HG02884 (cell line): ENCODE data around the gene ITGB6.
"Not testable (repeated sequence)": the region's sequence is repeated elsewhere in the genome, so short reads cannot be mapped to it uniquely, and the experiment has no call there.

Source experiments
- ATAC-seq: cut with Tn5 transposase; IDR thresholded peaks from one replicate; pipeline ENCODE4 v1.9.1; 2021; ENCODE audit warnings: mild to moderate bottlenecking, moderate library complexity; ENCODE audit not compliant: unreplicated experiment

Gene ITGB6

DNA sequence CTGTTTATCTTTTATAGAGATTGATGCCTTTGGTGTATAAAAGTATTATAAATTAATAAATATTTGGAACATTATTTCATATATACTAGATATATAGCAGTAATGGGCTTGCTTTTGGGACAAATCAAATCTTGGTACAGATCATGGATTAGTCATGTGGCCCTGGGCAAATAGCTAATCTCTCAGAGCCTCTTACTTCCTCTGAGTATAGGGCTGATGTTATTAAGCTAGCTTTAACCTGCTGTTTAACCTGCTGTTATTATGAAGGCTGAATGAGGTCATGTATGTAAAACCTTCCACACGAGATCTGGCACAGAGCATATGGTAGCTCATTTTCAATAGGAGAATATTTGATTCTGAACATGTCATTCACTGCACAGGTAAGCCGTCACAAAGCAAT, 5.7 kb downstream of the ITGB6 start:
- no peak for ATAC-seq

DNA sequence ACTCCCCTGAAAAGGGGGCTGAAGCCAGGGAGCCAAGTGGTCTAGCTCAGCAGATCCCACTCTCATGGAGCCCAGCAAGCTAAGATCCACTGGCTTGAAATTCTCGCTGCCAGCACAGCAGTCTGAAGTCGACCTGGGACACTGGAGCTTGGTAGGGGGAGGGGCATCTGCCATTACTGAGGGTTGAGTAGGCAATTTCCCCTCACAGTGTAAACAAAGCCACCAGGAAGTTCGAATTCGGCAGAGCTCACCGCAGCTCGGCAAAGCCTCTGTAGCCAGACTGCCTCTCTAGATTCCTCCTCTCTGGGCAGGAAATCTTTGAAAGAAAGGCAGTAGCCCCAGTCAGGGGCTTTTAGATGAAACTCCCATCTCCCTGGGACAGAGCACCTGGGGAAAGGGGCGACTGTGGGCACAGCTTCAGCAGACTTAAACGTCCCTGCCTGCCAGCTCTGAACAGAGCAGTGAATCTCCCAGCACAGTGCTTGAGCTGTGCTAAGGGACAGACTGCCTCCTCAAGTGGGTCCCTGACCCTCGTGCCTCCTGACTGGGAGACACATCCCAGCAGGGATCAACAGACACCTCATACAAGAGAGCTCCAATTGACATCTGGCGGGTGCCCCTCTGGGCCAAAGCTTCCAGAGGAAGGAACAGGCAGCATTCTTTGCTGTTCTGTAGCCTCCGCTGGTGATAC, 18.8 kb downstream of the ITGB6 start:
- ATAC-seq = not testable (repeated sequence)

DNA sequence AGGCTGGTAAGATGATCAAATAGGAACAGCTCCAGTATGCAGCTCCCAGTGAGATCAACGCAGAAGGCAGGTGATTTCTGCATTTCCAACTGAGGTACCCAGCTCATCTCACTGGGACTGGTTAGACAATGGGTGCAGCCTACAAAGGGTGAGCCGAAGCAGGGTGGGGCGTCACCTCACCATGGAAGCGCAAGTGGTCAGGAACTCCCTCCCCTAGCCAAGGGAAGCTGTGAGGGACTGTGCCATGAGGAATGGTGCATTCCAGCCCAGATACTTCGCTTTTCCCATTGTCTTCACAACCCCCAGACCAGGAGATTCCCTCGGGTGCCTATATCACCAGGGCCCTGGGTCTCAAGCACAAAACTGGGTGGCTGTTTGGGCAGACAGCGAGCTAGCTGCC, 19.4 kb downstream of the ITGB6 start:
- ATAC-seq = not testable (repeated sequence)

DNA sequence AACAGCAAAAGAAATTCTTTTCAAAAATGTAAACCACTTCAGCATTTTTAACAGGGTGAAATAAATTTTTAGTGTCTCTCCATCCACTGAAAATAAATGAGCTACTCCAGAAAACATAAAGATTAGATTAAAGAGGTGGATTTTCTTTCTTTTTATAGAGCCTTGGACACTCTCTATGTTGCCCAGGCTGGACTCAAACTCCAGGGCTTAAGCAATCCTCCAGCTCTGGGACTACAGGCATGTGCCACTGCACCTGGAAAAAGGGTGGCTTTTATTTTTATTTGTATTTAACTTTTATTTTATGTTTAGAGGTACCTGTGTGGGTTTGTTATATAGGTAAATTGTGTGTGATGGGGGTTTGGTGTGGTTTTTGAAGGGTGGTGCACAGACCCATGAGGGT, 19.9 kb downstream of the ITGB6 start:
- ATAC-seq = no peak

DNA sequence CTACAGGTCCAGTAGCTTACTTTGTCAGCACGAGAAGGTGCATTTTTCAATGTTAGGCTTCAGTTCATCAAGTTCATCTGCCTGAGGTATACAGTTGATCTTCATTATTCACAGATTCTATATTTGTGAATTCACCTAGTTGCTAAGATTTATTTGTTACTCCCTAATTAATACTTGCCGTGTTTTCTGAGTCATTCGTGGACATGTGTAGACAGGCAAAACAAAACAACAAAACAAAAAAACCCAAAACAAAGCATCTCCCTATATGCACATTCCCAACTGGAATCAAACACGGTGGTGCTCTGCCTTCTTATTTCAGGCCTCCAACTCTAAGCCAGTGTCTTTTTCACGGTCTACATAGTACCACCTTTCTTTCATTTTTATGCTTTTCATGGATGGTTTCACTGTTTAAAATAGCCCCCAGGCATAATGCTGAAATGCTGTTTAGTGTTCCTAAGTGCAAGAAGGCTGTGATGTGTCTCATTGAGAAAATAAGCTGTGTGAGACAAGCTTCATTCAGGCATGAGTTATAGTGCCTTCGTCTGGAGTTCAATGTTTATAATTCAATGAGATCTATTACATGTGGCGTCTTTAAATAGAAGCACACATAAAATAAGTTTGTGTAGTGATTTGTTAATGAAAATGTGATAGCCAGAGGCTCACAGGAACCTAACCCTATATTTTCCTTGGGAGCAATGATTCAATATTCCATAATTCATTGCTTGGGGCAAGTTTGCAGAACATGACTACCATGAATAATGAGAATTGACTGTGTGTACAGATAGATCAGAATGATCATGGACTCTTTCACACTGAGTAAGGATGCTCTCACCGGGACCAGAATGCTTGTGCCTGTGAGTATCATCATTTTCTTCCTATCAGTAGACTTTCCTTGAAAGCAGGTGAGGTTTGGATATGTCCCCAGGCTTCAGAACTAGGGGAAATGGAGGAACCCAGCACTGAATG, 24.6 kb downstream of the ITGB6 start:
- no peak for ATAC-seq

DNA sequence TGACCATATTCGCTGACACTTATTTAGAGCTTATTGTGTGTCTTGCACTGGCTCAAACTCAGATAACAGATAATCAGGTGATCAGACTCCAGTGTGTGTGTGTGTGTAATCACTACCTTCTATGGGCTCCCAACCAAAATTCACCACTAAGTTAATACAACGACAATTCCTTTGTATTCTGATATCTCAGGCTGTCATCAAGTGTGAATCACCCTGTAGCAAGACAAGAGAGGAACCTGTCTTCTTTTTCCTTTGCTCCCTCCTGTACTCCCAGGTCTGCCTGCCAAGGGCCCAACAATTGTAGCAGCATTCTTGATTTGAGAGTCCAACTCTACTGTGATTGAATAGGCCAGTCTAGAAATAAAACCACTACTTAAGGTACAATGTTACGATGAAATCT, 25.8 kb downstream of the ITGB6 start:
- ATAC-seq = no peak

DNA sequence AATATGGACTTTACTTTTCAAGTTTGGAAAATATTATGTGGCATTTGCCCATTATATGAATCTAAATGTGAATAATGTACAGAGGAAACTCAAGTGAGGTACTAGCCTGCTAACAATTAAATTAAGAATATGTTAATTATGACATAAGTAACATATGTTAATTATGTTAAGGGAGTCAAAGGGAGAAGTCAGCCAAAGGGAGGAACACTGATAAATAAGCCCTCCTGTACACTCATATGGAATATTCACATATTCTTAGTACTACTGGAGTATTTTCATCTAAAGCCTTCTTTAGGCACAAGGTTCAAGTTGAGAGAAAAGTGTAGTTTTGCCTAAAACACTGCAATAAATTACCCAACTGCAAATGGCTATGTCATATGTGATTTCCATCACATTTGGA, 30.1 kb downstream of the ITGB6 start:
- no peak for ATAC-seq

DNA sequence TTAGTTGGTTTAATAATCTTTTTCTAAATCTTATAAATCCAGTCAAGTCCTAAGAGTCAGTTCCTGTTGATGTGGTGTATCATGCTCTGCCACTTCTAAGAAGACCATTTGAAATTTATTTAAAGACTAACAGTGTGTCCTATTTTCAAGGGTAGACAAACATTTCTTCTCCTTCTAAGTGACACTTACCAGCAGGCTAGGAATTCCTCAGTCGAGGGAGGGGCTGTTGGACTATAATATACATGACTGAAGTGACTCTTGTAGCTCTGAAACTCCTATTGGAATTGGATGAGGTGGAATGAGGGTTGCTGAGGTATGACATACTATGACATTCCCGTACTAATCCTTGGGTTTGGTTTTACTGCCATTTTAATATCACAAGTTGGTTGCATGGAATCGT, 30.6 kb downstream of the ITGB6 start:
- no peak for ATAC-seq

DNA sequence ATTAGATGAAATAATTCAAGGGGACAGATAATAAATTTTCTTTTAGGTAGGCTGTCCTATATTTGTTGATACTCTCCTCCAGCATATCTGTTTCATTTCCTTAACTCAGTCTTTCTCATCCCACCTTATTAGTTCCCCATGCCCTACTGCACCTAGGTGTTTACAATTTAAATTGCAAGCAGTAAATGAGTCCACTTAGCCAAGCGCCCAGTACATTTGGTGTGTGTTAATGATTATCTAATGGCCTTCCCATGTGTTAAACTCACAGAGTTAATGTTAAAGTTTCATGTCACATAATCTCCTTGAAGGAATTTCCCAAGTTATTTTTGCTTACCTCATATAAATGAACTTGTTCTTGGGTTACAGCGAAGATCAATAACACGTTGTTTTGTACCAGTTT, 31.2 kb downstream of the ITGB6 start:
- ATAC-seq = no peak

DNA sequence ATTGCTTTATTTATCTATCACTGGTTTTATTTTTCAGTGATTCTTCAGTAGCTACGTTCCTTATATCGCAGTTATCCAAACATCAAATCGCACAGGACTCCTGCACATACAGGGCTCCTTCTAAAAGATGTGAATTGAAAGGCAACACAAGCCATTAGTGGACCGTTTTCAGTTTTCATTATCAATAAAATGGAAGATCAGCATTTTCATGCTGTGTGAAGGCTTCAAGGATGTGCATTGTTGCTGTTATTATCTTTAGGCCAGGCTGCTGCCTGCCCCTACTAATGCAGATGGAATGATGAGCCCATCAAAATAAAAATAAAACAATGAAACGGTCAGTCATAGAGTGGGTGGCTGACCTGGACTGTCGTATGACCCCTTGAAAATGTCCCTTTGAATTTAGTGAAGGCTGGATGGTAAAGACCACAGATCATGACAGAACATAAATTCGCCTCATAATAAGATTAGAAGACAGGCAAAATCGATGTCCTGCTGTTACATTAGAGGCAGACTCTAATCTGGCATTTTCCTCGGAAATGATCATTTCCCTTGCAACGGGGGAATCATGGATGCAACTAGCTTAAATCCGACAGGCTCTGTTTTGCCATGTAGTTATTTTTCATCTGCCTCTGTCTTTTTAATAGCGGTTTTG, 32.9 kb downstream of the ITGB6 start:
- ATAC-seq = no peak

DNA sequence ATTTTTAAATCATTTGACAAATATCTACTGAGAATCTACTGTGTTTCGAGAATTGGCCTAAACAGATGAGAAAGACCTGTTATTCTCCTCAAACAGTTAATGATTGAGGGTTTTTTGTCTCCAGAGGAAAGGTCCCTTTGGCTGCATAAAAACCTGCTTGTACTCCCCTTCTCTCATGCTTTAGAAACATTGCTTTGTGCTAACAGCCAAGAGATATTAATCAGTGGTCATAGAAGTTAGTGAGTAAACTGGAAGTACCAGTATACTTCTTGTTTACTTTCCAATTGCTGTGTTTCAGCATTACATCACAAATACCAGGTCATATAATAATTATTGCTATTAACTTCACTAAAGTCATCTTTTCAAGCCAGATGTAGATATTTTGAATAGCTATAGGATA, 34.1 kb downstream of the ITGB6 start:
- no peak for ATAC-seq

DNA sequence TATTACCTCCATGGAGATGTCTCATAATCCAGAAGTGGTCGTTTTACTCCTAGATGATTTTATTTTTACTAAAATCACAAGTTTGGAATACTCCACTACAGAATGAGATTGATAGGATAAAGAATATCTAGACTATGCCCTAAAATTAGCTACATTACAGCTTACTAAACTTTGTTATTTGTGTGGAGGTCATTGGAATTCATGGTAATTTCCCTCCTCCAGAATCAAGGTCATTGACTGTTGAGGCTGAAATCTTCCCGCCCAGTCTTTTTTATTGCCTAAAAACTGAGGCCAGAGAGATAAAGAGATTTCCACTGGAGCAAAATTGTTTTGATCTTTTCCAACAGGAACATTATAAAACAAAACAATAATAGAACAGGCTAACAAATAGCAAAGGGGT, 35.0 kb downstream of the ITGB6 start:
- no peak for ATAC-seq

DNA sequence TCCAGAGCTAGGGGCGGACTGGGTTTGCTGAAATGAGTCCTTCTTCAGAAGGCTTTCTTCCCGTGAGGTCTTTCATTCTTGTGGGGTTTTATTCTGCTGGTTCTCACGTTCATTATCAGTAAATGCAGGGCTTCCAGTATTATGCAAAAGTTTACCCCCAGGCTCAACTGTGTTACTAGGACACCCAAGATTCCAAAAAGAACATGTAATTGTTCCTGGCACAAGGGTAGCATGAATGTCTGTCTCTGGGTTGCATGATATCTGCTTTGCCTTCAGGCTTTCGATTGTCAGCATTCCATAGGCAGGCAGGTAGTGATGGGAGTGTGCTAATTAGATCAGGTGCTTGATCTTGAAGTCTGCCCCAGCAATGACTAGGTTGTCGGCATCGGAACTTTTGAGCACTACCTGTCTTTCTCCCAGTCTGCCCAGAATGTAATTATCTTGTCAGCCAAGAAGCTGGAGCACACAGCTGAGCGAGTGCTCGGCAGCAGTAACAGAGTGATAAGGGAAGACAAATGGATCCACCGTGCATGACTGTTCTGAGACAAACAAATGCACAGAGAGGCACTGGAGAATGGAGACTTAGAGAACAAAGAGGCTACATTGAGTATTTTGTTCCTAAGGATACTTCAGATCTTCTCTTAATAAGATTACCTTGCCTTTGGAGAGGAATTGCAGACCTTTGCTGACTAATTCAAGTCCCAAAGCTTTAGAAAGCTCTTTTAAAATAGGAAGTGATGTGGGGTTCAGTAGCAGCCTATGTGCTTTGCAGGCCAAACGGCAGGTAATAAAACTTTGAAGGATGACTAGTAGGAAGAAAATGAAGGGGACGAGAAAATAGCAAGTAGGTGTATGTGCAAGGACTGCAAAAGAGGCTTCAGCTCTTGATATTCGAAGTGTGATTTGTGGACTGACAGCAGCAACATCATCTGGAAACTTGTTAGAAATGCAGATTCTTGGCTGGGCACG, 41.9 kb downstream of the ITGB6 start:
- ATAC-seq = no peak

DNA sequence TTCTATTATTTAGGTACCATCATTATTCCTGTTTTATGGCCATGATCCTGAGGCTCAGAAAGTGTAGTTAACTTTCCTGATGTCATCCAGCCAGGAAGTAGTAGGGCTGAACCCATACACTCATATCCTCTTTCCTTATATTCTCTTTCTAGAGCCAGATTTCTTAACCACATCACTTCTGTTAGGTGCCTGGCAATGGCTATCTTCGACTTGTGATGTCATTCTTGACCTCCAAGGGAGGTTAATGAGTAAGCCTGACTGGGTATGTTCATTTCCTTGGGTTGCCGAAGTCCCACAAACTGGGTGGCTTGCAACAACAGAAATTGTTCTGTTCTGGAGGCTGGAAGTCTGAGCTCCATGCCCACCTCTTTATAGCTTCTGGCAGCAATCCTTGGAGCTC, 43.4 kb downstream of the ITGB6 start:
- no peak for ATAC-seq

DNA sequence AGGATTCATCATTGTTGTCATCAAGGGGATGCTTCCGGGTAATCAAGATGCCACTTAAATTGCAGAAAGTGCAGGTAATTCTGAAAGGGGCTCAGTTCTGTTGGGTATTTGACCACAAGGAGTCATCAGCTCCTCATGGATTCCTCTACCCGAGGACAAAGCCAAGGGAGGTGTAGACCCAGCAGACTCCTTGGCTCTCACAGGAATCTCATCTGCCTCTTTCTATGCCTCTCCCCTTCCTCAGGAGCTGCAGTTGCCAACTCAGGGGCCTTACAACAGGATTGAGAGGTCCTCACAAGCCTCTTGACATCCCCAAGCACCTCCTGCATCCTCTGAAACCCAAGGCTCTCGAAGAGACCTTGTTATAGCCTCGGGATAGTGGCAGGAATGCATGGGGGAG, 44.0 kb downstream of the ITGB6 start:
- ATAC-seq = no peak

DNA sequence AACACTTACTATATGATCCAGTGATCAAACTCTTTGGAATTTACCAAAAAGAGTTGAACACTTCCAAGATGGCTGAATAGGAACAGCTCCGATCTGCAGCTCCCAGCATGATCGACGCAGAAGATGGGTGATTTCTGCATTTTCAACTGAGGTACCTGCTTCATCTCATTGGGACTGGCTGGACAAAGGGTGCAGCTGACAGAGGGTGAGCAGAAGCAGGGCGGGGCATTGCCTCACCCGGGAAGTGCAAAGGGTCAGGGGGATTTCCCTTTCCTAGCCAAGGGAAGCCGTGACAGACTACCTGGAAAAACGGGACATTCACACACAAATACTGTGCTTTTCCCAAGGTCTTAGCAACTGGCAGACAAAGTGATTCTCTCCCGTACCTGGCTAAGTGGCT, 51.7 kb downstream of the ITGB6 start:
- not testable (repeated sequence) for ATAC-seq

DNA sequence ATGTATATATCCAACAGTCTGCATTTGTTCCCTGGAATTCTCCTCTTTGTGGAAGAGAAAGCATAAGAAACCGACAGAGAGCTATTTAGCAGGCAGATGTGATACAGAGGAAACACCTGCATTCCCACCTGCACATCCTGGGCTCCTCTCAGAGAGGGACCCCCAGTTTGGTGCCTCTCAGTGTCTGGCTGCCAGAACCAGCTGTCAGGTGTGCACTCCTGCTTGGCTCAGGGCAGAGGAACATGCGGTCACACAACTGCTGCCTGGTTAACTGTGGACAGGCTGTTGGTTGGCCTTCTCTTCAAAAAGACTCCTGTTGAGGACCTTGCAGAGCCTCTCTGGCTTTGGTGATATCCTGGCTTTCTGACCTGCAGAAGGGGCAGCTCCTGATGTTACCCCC, 54.6 kb downstream of the ITGB6 start:
- no peak for ATAC-seq

DNA sequence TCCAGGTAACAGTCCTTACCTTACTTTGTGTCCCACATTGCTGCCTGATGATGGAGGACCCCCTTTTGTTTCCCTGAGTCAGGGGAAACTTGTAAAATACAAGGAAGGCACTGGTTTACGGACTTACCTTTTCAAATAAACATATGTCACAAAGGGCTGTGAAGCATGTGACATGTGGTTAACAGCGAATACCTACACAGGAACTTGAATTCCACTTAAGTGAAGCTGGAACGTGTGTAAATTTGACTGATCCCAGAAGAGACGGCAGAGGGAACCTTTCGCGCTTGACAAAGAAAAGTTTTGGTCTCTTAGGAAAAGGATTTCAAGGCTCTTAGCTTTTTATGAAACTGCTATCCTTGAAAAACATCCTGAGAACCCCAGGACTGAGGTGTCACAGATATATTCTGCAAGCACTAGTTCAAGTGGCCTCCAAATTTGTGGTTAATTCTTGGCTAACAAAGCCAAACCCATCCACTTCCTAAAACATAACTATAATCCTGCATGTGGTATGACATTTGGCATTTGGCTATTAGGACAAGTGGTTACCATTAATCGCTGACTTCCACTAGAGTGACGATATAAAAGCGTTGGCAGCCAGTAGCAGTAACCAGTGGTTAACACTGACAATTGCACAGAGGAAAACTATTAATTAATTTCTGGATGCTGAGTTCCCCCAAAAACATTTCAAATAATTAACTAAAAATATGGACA, 55.6 kb downstream of the ITGB6 start:
- no peak for ATAC-seq

DNA sequence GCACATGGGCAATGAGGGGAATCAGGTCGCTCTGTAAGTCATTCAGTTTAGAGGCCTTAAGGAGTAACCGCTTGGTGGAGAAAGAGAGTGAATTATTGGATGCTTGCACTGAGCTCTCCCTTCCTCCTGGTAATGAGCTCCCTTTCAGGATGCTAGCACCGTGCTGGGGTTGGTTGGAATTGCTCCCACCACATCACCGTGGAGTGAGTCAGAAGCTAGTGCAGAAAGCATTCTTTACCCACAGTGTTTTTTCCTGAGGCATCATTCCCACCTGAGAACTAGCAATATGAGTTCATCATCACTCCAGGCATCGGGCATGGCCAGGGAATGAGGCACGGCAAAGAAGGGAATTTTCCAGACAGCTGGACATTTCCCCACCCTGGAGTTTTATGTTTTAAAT, 57.6 kb downstream of the ITGB6 start:
- no peak for ATAC-seq

DNA sequence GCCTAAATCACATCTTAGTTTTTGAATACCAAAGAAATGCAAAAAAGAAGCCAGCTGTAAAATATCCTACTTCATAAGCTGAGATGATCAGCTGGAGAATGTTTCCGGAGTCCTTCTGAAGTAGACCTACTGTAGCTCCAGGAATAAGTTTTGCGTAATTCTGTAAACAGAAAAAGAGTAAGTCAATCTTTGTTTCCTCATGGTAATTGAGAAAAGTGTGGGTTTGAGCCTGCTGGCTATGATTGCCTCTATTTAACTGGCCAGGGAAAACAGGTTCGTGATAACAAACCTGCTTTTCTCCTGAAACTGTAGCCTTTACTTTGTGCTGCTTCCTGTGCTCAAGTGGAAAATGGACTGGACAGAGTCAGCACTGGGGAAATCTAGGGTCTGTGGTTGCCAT, 58.2 kb downstream of the ITGB6 start:
- ATAC-seq = no peak
